GM12873 (cell line): ENCODE data around the gene CEP55.

Source experiments
- TF ChIP-seq, protein P1 (sequence below): IDR thresholded peaks from 2 replicates; pipeline ENCODE4 v1.5.1; 2012; ENCODE audit warnings: low read depth, mild to moderate bottlenecking, moderate library complexity, low read length, control low read depth; ENCODE audit not compliant: insufficient read depth; ENCODE audit errors: missing control alignments

Gene CEP55

DNA sequence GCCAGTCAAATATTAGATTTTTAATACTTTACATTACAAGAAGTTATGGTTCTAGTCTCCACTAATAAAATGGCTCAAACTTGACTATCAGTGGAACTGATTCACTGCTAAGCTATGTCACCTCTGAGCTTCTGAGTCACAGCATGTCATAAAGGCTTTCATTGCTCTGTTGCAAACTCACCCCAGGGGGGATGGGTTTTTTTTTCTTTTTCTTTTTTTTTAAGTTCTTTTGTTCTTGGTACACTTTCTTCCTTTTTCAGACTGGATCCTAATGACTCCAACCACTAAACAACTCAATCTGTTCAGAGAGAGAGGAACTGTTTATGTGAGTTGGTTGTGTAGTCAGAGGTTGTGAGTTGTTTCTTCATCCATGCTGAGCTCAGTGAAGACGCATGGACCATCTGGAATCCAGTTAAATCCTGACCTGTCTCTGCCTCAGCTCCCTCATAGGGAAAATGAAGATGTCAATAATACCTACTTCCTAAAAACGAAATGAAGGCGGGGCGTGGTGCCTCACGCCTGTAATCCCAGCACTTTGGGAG, 25.2 kb upstream of the CEP55 start:
- TF ChIP-seq, protein P1, sequence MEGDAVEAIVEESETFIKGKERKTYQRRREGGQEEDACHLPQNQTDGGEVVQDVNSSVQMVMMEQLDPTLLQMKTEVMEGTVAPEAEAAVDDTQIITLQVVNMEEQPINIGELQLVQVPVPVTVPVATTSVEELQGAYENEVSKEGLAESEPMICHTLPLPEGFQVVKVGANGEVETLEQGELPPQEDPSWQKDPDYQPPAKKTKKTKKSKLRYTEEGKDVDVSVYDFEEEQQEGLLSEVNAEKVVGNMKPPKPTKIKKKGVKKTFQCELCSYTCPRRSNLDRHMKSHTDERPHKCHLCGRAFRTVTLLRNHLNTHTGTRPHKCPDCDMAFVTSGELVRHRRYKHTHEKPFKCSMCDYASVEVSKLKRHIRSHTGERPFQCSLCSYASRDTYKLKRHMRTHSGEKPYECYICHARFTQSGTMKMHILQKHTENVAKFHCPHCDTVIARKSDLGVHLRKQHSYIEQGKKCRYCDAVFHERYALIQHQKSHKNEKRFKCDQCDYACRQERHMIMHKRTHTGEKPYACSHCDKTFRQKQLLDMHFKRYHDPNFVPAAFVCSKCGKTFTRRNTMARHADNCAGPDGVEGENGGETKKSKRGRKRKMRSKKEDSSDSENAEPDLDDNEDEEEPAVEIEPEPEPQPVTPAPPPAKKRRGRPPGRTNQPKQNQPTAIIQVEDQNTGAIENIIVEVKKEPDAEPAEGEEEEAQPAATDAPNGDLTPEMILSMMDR, result no peak

DNA sequence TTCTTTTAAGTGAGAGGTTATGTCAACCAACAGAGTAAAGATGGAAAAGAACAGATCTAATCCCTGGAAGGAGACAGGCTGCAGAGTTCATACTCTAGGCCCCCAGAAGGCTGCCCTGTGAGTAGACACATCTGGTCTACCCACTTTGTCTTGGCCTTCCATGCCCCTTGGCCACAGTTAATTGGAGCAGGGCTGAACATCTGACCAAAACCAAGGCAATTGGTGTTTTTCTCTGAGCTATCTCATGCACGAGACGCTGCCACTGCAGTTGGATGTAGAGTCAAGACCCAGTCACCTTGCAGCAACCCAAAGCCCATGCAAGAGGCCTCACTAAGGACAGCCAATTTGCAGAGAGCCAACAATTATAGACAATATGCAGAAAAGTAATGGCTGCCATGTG, 23.3 kb upstream of the CEP55 start:
- TF ChIP-seq, protein P1, result no peak

DNA sequence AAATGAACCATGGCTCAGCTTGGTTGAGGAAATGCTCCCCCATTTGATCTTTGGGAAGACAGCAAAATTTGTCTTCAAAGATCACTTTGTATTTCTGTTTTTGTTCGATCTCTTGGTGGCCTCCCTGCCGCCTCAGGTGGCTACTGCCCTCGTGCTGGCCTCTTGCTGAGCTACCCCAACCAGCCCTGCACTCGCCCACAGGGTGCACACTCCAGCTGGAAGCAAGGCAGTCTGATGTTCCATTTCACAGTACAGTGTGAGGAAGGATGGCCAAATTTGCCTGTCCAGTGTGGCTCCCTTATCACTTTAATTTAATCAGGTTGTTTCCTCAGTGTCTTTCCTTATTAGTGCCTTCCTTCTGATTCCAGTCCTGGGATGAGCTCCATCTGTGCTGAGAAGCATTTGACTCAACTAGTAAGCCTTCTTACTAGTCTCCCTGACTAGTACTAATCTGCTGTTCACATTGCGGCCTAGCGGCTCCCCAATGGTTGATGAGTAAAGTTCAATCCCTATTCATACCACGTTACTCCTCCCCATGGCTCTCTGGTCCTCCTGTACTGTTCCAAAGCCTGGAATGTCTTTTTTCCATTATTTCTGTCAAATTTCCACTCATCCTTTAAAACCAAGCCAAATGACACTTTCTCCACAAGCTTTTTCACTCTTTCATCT, 22.5 kb upstream of the CEP55 start:
- TF ChIP-seq, protein P1, result no peak

DNA sequence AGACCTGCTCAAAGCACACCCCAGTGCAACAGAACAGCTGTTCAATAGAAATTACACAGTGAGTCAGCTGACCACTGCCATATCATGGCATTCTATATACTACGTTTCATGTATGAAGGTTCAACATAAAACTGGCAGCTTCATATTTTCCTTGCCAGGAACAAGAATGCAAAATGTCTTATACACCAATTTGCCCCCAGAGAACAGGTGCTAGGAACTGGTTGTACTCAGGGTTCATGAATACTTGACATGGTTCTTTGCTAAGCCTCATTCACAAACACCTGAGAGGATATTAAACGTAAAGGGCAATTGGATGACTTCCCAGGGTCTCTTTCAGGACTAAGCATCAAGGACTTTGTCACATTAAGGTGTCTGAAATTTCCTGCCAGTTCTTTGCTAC, 21.2 kb upstream of the CEP55 start:
- TF ChIP-seq, protein P1, result no peak

DNA sequence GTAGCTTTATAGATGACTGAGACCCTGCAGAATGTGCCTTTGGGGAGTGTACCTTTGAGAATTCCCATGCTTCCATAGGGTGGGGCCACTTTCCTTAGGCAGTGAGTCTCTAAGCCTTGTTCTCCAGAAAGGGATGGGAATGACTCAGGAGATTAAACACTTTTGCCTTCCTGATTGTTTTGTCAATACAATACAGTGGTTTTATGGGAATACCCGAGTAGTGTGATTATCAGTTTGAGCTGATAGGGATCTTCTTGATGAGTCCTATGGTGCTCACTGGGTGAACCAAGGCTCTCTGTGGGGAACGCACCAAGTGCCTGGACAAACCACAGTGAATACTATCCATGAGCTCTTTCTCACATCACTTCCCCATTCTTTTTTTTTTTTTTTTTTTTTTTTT, 20.5 kb upstream of the CEP55 start:
- TF ChIP-seq, protein P1, result no peak

DNA sequence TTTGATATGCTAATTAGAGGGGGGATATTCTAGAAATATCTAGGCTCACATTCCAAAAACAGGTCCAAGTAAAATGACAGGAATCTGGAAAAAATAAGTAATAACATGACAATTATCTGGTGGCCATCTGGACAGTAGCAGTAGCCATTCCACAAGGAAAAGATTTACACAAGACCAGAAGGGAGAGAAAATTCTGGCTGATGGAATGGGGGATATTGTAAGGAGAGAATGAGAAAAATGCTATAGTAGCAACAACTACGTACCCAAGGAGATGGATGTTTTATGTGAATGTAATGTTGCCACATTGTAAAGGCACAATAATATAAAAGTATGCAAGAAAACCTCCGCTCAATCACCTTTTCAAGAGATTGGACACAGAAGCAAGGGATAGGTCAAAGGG, 19.7 kb upstream of the CEP55 start:
- TF ChIP-seq, protein P1, result no peak

DNA sequence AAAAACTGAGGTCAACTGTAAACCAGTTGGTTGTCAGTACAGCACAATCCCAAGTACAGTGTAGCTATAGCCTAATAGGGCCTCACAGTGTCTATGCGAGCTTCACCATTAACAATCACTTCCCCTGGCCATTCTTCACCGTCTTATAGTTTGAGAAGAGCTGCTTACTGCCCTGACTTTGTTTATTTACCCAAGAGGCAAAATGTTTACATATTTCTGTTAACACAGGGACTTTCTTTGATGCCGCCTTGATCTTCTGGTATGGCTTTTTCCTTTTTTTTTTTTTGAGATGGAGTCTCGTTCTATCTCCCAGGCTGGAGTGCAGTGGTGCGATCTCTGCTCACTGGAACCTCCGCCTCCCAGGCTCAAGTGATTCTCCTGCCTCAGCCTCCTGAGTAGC, 17.5 kb upstream of the CEP55 start:
- TF ChIP-seq, protein P1, result no peak
